ENCODE measurements around the gene HNMT.
"Not testable (repeated sequence)": the region's sequence is repeated elsewhere in the genome, so short reads cannot be mapped to it uniquely, and the experiment has no call there.

The HNMT gene

GRCh38 chr2:137964066-137964858 is at the start of gene HNMT:
Gene HNMT, plus strand, starts transcription at chr2:137964473. Its CDS starts 19 bp downstream, at chr2:137964492.
- TF ChIP-seq CSDC2 (CRISPR knock-in tag; IDR thresholded peaks at IDR 0.05) (no peak), GLIS3 (CRISPR knock-in tag; IDR thresholded peaks at IDR 0.05) (no peak), BACH2 (CRISPR knock-in tag; IDR thresholded peaks at IDR 0.05; ENCODE audit: borderline replicate concordance) (no peak), TSHZ2 (CRISPR knock-in tag; IDR thresholded peaks at IDR 0.05) (peak; percentile 28), SNAI2 (CRISPR knock-in tag; IDR thresholded peaks at IDR 0.05) (no peak), TOX (CRISPR knock-in tag; IDR thresholded peaks at IDR 0.05; ENCODE audit: borderline replicate concordance) (no peak), TCF4 (CRISPR knock-in tag; IDR thresholded peaks at IDR 0.05; ENCODE audit: borderline replicate concordance) (no peak), ZFP3 (CRISPR knock-in tag; IDR thresholded peaks at IDR 0.05) (0 out of 2 replicates have a peak, but pooled peaks have one; percentile 30), ISL1 (CRISPR knock-in tag; IDR thresholded peaks at IDR 0.05) (no peak), CREB5 (CRISPR knock-in tag; IDR thresholded peaks at IDR 0.05; ENCODE audit: low read depth) (0 out of 2 replicates have a peak, but pooled peaks have one; percentile 28), RARB (CRISPR knock-in tag; IDR thresholded peaks at IDR 0.05) (no peak), ZNF70 (CRISPR knock-in tag; IDR thresholded peaks at IDR 0.05) (peak; percentile 56), PATZ1 (CRISPR knock-in tag; IDR thresholded peaks at IDR 0.05; ENCODE audit: borderline replicate concordance) (no peak), ZFP30 (CRISPR knock-in tag; IDR thresholded peaks at IDR 0.05) (no peak)
- ATAC-seq, result peak; percentile 75

GRCh38 chr2:137921105-137921880 is 43.0 kb upstream of the HNMT start:
- ATAC-seq, result no peak
- no peak for TF ChIP-seq TOX (CRISPR knock-in tag; IDR thresholded peaks at IDR 0.05; ENCODE audit: borderline replicate concordance)
- no peak for TF ChIP-seq ARNTL (CRISPR knock-in tag; IDR thresholded peaks at IDR 0.05; ENCODE audit: borderline replicate concordance, low read depth)
- no peak for TF ChIP-seq ZNF70 (CRISPR knock-in tag; IDR thresholded peaks at IDR 0.05)
- no peak for TF ChIP-seq ZFP30 (CRISPR knock-in tag; IDR thresholded peaks at IDR 0.05)
- no peak for TF ChIP-seq OSR1 (CRISPR knock-in tag; IDR thresholded peaks at IDR 0.05)
- TF ChIP-seq PPARA (CRISPR knock-in tag; IDR thresholded peaks at IDR 0.05; ENCODE audit: borderline replicate concordance), result no peak
- TF ChIP-seq RARB (CRISPR knock-in tag; IDR thresholded peaks at IDR 0.05), result no peak
- TF ChIP-seq TCF4 (CRISPR knock-in tag; IDR thresholded peaks at IDR 0.05; ENCODE audit: borderline replicate concordance), result no peak
- TF ChIP-seq CSRNP3 (CRISPR knock-in tag; IDR thresholded peaks at IDR 0.05), result no peak
- TF ChIP-seq BACH2 (CRISPR knock-in tag; IDR thresholded peaks at IDR 0.05; ENCODE audit: borderline replicate concordance), result no peak
- no peak for TF ChIP-seq POU6F1 (CRISPR knock-in tag; IDR thresholded peaks at IDR 0.05; ENCODE audit: borderline replicate concordance, low read depth)
- TF ChIP-seq ZFP3 (CRISPR knock-in tag; IDR thresholded peaks at IDR 0.05), result no peak
- no peak for TF ChIP-seq PATZ1 (CRISPR knock-in tag; IDR thresholded peaks at IDR 0.05; ENCODE audit: borderline replicate concordance)
- no peak for TF ChIP-seq ZC3H10 (CRISPR knock-in tag; IDR thresholded peaks at IDR 0.05)
- TF ChIP-seq ZNF565 (CRISPR knock-in tag; conservative IDR thresholded peaks at IDR 0.05; ENCODE audit: low read depth), result no peak
- TF ChIP-seq ESRRG (CRISPR knock-in tag; IDR thresholded peaks at IDR 0.05), result no peak
- no peak for TF ChIP-seq ZNF8 (CRISPR knock-in tag; IDR thresholded peaks at IDR 0.05)
- TF ChIP-seq CREB5 (CRISPR knock-in tag; IDR thresholded peaks at IDR 0.05; ENCODE audit: low read depth), result no peak
- no peak for TF ChIP-seq GLIS3 (CRISPR knock-in tag; IDR thresholded peaks at IDR 0.05)

- ATAC-seq, result not testable (repeated sequence)
Observed at GRCh38 chr2:137922171-137922570, 42.1 kb upstream of the HNMT start.

Measured in SK-N-SH treated with all-trans-retinoic acid at 6 μM for 48 hours (cell line).